ENCODE results near the gene RREB1.

GRCh38 chr6:7145885-7146828, 38.4 kb downstream of the RREB1 start:
- TF ChIP-seq CTCF (conservative IDR thresholded peaks at IDR 0.05; ENCODE audit: low read depth, low read length) (no peak), POLR2A (IDR thresholded peaks at IDR 0.05; ENCODE audit: low read depth, low read length) (peak; percentile 53; the same call in 1 of the 2 replicates), CHD1 (IDR thresholded peaks at IDR 0.05; ENCODE audit: low read depth, low read length) (no peak), USF2 (IDR thresholded peaks at IDR 0.05; ENCODE audit: low read depth, low read length) (no peak), FOS (IDR thresholded peaks at IDR 0.05; ENCODE audit: low read depth, low read length) (no peak), RCOR1 (IDR thresholded peaks at IDR 0.05; ENCODE audit: insufficient replicate concordance, low read length) (no peak), RAD21 (IDR thresholded peaks at IDR 0.05; ENCODE audit: low read length) (no peak), SMC3 (IDR thresholded peaks at IDR 0.05; ENCODE audit: low read depth, low read length) (no peak), MAFK (IDR thresholded peaks at IDR 0.05; ENCODE audit: low read depth, low read length) (no peak), ELK1 (IDR thresholded peaks at IDR 0.05; ENCODE audit: borderline replicate concordance, low read depth, low read length) (no peak), RFX5 (IDR thresholded peaks at IDR 0.05; ENCODE audit: low read depth, low read length) (no peak)
